GM21447 (cell line): ENCODE results near the gene TRIP10.

Source experiments
- ATAC-seq: cut with Tn5 transposase; IDR thresholded peaks from one replicate; pipeline ENCODE4 v1.9.1; 2021; ENCODE audit not compliant: unreplicated experiment

Gene TRIP10

GRCh38 chr19:6711605-6712004 is 27.9 kb upstream of the TRIP10 start:
- ATAC-seq = no peak

GRCh38 chr19:6712231-6712630 is 27.2 kb upstream of the TRIP10 start:
- no peak for ATAC-seq

GRCh38 chr19:6712692-6713670 is 26.5 kb upstream of the TRIP10 start:
- no peak for ATAC-seq

GRCh38 chr19:6713773-6714692 is 25.4 kb upstream of the TRIP10 start:
- no peak for ATAC-seq

- no peak for ATAC-seq
Measured at GRCh38 chr19:6714749-6715555, 24.5 kb upstream of the TRIP10 start.

GRCh38 chr19:6716610-6716970 is 22.9 kb upstream of the TRIP10 start:
- ATAC-seq = no peak

- no peak for ATAC-seq
Measured at GRCh38 chr19:6717036-6717435, 22.4 kb upstream of the TRIP10 start.

GRCh38 chr19:6717441-6717971 is 22.0 kb upstream of the TRIP10 start:
- no peak for ATAC-seq

- ATAC-seq = no peak
Measured at GRCh38 chr19:6718111-6718740, 21.3 kb upstream of the TRIP10 start.

GRCh38 chr19:6718741-6719539 is 20.5 kb upstream of the TRIP10 start:
- no peak for ATAC-seq

GRCh38 chr19:6719540-6719861 is 20.0 kb upstream of the TRIP10 start:
- ATAC-seq = no peak

GRCh38 chr19:6719992-6720368 is 19.5 kb upstream of the TRIP10 start:
- ATAC-seq = no peak

GRCh38 chr19:6720369-6721137 is 18.9 kb upstream of the TRIP10 start, which contains the start of gene C3:
Gene C3, minus strand, starts transcription at chr19:6720650. Its CDS starts 61 bp downstream, at chr19:6720589.
- no peak for ATAC-seq

- ATAC-seq = no peak
Measured at GRCh38 chr19:6721138-6721474, 18.4 kb upstream of the TRIP10 start.

GRCh38 chr19:6721773-6722172 is 17.7 kb upstream of the TRIP10 start:
- ATAC-seq = no peak

GRCh38 chr19:6723108-6723618 is 16.3 kb upstream of the TRIP10 start:
- ATAC-seq = no peak

GRCh38 chr19:6723738-6724137 is 15.7 kb upstream of the TRIP10 start:
- no peak for ATAC-seq

GRCh38 chr19:6724631-6725492 is 14.6 kb upstream of the TRIP10 start:
- no peak for ATAC-seq
